GM10248 (cell line): ENCODE measurements around the gene EGFL6.

Experiments used
- CTCF ChIA-PET: fragments of 300-600 bp; sonication (Branson Sonifier 250); formaldehyde crosslinking; extraction: SDS; loops from one replicate; lab custom pipeline; 2021; ENCODE audit warnings: antibody characterized with exemption; lab: Yijun Ruan, JAX
- POLR2A ChIA-PET: fragments of 350-650 bp; sonication (Branson Sonifier 250); formaldehyde crosslinking; extraction: SDS; loops from one replicate; lab custom pipeline; 2020; ENCODE audit warnings: antibody characterized with exemption; lab: Yijun Ruan, JAX
- DNase-seq: peaks from one replicate; pipeline ENCODE4 v3.0.0; 2012; ENCODE audit errors: extremely low spot score
- CTCF ChIP-seq: IDR thresholded peaks from 2 replicates; pipeline ENCODE4 v1.5.1; 2012; ENCODE audit warnings: mild to moderate bottlenecking, low read depth; ENCODE audit errors: extremely low read depth, missing control alignments, control extremely low read depth

EGFL6 gene

GRCh38 chrX:13605611-13606010 lies 36.2 kb downstream of the EGFL6 start:
- CTCF ChIA-PET = interaction anchor here (1.4 kb wide), 1 partner anchor 98 kb away, joined by 4 read pairs; no protein-coding TSS in a partner anchor
- TF ChIP-seq CTCF = no peak
- POLR2A ChIA-PET = no interaction called here
- DNase-seq = no peak

- TF ChIP-seq CTCF = no peak
- POLR2A ChIA-PET = no interaction called here
- no peak for DNase-seq
- CTCF ChIA-PET = interaction anchor here (1.5 kb wide), 1 partner anchor 11 kb away, joined by 3 read pairs; no protein-coding TSS in a partner anchor
Observed at GRCh38 chrX:13607331-13607995, 38.1 kb downstream of the EGFL6 start.

- DNase-seq = no peak
- ChIA-PET POLR2A (no interaction called here), CTCF (no interaction called here)
- TF ChIP-seq CTCF = no peak
Observed at GRCh38 chrX:13607996-13608365, 38.6 kb downstream of the EGFL6 start.

GRCh38 chrX:13614154-13614553 lies 44.8 kb downstream of the EGFL6 start:
- no peak for DNase-seq
- TF ChIP-seq CTCF = no peak
- POLR2A ChIA-PET = no interaction called here
- CTCF ChIA-PET = interaction anchor here (1.7 to 1.9 kb wide), 2 partner anchors 9 to 107 kb away, joined by 4 to 5 read pairs; no protein-coding TSS in a partner anchor

- ChIA-PET CTCF (no interaction called here), POLR2A (no interaction called here)
- no peak for DNase-seq
- no peak for TF ChIP-seq CTCF
Observed at GRCh38 chrX:13620207-13620606, 50.8 kb downstream of the EGFL6 start.

GRCh38 chrX:13622401-13622964 lies 53.1 kb downstream of the EGFL6 start:
- TF ChIP-seq CTCF = no peak
- ChIA-PET CTCF (interaction anchor here (1.4 to 1.8 kb wide), 2 partner anchors 9 to 114 kb away, joined by 3 to 4 read pairs; no protein-coding TSS in a partner anchor), POLR2A (no interaction called here)
- DNase-seq = no peak
